GM10847 (cell line): ENCODE data around the gene FUT3.

Experiments
- POLR2A ChIP-seq: IDR thresholded peaks from 2 replicates; pipeline ENCODE4 v1.6.1; 2011; ENCODE audit not compliant: insufficient read length; ENCODE audit errors: extremely low read depth

FUT3 gene

DNA sequence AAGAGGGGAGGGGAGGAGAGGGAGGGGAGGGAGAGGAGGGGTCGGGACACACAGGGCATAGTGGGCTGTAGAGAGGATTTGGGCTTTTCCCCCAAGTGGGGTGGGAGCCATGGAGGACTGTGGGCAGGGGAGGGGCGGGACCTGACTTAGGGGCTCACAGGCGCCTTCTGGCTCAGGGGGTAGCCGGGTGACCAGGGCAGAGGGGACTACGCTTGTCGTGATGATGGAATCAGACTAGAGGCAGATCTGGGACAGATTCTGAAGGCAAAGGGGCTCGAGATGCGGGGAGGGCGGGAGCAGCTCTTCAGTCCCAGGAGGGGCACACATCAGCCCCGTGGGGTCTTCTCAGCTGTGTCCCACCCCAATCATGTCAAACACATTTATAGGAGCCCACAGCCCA is 38.9 kb upstream of the FUT3 start:
- TF ChIP-seq POLR2A, result no peak

DNA sequence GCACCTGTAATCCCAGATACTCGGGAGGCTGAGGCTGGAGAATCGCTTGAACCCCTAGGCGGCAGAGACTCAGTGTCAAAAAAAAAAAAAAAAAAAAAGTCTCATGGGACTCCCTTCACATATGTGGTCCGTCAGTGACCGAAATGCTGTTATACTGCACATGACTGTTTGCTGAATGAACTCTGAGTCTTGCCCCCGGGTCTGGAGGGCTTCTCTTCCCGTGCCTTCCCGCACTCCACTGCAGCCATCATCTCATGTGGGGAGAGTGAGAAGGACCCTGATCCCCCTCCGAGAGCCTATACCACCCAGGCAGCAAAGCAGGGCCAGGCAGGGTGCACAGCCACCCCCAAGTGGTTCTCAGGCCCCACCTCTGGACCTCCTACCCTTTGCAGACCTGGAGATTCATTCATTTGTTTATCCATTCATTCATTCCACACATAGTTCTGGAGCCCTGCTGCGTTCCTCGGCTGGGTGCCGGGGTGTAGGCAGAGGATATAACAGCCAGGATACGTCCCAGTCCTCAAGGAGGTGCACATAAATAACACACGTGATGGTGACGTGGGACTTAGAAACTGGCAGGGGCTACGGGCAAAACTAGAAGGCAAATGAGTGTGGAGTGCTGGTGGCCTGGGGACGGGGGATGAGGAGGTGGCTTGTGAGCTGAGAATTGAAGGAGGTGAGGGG is 38.2 kb upstream of the FUT3 start:
- TF ChIP-seq POLR2A, result no peak

DNA sequence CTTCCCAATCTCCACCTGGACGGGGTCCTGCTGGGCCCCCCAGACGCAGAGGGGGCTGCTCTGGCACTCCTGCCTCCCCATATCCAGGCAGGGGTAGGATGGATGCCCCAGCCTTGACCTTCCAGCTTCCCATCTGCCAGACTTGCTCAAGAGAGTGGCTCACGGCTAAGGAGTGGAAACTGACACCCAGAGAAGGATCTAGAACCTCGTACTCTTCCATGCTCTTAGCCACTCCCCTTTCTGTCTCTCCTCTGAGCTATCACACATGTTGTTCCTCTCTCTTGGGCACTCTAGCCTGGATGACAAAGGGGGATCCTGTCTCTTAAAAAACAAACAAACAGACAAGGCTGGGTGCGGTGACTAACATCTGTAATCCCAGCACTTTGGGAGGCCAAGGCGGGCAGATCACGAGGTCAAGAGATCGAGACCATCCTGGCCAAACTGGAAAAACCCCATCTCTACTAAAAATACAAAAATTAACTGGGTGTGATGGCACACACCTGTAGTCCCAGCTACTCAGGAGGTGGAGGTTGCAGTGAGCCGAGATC is 31.2 kb upstream of the FUT3 start:
- TF ChIP-seq POLR2A, result no peak

- TF ChIP-seq POLR2A, result no peak
Measured at GRCh38 chr19:5881543-5882299, 30.5 kb upstream of the FUT3 start.

GRCh38 chr19:5880604-5881078 is 29.4 kb upstream of the FUT3 start:
- no peak for TF ChIP-seq POLR2A

DNA sequence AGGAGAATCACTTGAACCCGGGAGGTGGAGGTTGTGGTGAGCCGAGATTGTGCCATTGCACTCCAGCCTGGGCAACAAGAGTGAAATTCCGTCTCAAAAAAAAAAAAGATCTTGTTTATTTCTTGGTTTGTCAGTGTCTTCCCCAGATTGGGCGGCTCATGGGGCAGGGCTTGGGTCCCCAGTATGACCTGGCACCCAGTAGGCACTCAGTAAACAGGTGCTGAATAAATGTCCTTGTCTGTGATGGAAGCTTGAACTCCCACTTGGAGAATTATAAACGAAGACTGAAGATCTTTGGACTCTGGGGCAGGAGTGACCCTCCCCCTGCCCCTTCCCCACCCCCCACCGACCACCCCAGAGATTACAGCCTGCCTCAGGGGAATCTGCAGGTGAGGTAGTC is 28.9 kb upstream of the FUT3 start:
- no peak for TF ChIP-seq POLR2A

DNA sequence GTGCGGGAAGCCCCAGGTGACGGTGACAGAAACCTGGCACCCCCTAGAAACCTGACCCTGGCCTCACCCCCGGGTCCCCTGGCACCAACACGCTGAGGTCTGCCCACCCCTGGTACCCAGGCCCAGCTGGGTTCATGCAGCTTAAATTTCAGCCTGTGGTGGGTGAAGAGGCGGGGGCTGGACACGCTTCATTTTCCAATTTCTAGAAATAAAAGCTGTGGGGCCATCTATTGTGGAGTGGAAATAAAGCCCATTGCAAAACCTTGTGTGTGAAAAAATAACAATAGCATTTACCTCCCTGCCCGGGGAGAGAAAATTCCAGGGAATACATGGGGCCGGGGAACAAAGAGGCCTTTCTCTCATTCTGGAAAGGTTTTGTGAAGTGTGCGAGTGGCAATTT is 26.6 kb upstream of the FUT3 start:
- TF ChIP-seq POLR2A, result no peak

DNA sequence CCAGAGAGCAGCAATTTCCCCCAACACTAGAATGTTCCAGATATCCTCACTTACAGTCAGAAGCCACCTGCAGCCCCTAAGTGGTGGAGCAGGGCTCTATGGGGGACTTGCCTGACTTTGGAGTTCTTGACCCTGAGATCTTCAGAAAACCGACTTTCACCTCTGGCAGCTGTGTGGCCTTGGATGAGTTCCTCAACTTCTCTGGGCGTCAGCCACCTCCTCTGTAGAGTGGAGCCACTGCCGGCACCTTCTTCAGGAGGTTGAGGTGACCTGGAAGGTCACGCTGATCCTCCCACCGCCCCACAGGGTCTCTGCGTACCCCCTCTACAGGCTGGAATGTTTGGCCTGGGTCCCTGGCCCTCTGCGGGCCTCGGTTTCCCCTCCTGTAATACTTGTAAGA is 26.2 kb upstream of the FUT3 start:
- TF ChIP-seq POLR2A, result no peak

- no peak for TF ChIP-seq POLR2A
Measured at GRCh38 chr19:5873617-5874199, 22.5 kb upstream of the FUT3 start.

DNA sequence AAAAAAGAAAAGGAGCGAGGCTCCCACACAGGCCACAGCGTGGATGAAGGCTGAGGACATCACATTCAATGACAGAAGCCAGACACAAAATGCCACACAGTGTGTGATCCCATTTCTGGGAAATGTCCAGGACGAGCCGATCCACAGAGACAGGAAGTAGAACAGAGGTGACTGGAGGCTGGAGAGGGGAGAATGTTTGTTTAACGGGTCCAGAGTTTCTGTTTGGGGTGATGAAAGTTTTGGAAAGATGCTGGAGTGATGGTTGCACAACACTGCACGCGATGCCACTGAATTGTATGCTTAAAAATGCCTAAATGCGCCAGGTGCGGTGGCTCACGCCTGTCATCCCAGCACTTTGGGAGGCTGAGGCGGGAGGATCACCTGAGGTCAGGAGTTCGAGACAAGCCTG is 19.7 kb upstream of the FUT3 start:
- no peak for TF ChIP-seq POLR2A

- TF ChIP-seq POLR2A, result no peak
Measured at GRCh38 chr19:5867201-5868136, 16.2 kb upstream of the FUT3 start.

DNA sequence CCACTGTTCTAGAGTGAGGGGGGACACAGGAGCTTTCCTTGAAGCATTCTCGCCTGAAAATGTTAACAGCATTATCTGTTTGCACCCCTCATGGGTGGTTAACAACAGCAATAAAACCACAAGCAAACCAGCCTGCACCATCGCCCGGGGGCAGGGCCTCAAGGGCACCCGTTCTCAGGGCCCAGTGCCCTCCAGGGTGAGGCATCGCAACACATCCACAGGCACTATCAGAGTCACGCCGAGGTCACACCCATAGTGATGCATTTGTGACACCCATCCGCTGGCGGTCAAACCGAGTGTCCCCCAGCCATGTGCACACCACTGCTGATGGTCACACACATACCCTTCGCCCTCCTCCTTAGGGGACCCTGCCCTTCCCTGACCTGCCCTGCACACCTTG is 14.5 kb upstream of the FUT3 start:
- no peak for TF ChIP-seq POLR2A

DNA sequence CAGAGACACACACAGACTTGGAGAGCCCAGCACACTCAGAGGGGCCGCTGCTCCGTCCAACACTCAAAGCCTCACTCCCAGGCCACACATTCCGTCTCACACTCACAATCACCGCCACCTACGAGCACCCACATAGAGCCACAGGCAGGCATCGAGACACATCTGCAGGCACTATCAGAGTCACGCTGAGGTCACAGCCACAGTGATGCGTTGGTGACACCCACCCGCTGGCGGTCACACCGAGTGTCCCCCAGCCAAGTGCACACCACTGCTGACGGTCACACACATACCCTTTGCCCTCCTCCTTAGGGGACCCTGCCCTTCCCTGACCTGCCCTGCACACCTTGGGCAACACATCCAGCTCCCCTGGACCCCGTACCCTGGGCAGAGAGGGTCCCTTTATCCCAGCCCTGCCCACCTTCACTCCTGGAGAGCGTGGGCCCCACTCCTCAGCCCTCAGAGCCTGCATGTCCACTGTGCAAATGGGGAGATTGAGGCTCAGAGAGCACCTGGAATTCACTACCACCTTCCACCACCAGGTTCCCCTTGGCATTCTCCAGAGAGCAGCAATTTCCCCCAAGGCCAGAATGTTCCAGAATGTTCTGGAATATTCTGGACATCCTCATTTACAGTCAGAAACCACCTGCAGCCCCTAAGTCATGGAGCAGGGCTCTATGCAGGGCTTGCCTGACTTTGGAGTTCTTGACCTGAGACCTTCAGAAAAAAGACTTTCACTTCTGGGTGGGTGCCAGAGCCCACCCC is 13.7 kb upstream of the FUT3 start:
- TF ChIP-seq POLR2A, result no peak

DNA sequence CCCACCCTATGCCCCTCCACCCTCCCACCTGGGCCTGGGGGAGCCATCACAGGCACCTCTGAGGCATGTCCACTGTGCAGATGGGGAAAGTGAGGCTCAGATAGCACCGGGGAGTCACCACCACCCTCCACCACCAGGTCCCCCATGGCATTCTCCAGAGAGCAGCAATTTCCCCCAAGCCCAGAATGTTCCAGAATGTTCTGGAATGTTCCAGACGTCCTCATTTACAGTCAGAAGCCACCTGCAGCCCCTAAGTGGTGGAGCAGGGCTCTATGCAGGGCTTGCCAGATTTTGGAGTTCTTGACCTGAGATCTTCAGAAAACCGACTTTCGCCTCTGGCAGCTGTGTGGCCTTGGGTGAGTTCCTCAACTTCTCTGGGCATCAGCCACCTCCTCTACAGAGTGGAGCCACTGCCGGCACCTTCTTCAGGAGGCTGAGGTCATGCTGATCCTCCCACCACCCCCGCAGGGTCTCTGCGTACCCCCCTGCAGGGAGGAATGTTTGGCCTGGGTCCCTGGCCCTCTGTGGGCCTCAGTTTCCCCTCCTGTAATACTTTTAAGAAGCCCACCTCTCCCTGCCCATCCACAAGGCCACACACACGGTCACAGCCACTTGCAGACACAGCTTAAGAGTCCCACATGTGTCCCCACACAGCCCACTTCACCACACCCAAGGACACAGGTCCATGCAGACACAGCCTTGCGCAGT is 12.9 kb upstream of the FUT3 start:
- no peak for TF ChIP-seq POLR2A

DNA sequence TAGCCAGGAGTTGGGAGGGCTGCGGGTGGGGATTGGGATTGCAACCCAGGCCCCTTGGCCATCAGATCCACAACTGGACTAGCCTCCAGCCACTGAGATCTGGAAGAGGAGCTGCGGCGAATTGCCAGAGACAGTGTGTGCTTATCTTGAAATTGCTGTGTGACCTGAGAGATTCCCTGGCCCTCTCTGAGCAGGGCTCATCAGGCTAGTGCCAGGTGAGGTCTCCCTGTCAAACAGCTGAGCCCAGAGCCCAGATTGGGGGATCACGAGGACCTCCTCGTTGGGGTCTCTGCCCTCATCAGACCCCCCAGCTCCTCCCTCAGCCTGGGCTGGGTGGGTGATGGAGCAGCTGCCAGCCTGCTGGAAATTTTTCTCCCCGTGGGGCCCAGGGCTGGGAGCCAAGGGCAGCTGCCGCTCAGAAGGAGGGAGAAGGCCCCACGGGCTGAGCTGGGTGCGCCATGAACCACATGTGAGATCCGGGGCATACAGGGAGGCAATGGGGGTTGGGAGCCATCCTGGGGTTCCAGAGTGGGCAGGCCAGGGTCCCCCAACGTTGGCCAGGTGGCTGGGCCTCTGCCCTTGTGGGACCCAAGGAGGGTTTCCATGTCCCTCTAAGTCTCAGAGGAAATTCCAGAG is 11.9 kb upstream of the FUT3 start:
- no peak for TF ChIP-seq POLR2A
